ENCODE measurements around the gene TMEM258. TPM values are rescaled to one million over a fixed set of nuclear protein-coding genes. Genes with fewer than 3 reads are reported as not detected.

TMEM258 gene
- total RNA-seq, 2 donors from 2014 or later, result 8.6 to 29.1 TPM

DNA sequence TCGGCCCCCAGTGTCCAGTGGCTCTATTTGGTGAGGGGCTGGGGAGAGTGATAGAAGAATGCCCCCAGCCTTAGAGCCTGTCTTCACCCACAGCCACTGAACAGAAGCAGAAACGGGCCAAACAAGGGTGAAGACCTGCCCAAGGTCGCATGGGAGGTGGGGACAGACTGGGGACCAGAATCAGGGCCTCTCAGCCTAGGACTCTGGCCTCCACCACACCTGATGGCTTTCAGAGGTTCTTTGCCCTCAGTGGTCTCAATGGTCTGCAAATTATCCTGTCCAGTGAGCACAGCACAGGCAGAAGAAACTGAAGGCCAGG is 44.5 kb downstream of the TMEM258 start:
- Histone ChIP-seq H3K4me3 (no peak overlapping the region), H3K27ac (peak overlapping the region in 2 of 4 donors; percentile 34 to 57), H3K36me3 (replicated peaks in 1 of 2; ENCODE audit: insufficient read depth in 1 of 2, low read depth in 2 of 2) (no peaks in the 10 kb centered on the region), H3K27me3 (no peaks in the 10 kb centered on the region), H3K9me3 (no peaks in the 10 kb centered on the region), H3K4me1 (peaks cover 23% of the 10 kb centered on the region)
- no peak for TF ChIP-seq CTCF (IDR thresholded peaks at IDR 0.05)
- no peak for TF ChIP-seq POLR2A (IDR thresholded peaks at IDR 0.05)
- 21% methylated on average over 3 of the region's 3 CpGs; no CpG with 5 or more reads in 1 of the 2 donors for WGBS, 2 donors
- intact Hi-C loops (cut with DNase I), result no loop called here
- DNase-seq (no peak), ATAC-seq (peak; percentile 16)

DNA sequence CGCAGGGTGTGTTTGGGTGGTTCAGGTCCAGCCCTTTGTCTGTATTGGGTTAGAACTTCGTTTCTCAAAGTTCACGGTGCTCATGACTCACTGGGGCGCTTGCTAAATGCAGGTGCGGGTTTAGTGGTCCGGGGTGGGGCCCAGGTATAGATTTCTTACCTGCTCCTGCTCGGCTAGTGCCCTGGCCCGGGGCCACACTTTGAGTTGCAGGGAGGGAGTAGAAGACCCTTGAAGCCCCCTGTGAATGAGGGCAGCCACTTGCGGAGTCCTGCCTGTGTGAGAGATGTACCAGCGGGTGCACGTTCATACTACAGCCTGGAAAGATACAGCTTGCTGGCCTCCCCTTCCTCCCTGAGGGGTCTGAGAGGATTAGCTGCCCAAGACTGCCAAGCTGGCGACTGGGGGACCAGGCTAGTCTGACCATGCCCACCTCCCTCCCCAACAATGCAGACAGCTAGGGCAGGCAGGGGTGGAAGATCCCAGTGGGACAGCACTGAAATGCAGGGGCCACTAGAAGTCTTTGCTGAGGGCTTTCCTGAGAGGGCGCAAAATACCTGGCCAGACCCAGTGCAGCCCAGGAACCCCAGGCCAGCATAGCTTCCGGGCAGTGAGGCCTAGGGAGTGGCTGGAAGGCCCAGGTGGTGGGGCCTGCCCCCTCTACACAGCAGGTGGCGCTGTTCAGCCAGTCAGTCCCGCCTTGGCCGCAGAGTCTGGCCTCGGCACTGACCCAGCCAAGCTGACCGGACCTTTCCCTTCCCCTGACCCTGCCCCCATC is 45.0 kb downstream of the TMEM258 start:
- peak overlapping the region in 3 of 4 donors; percentile 30 to 57 (median 34) for H3K27ac ChIP-seq
- TF ChIP-seq POLR2A (IDR thresholded peaks at IDR 0.05), result no peak
- peak; percentile 95 to 98 (median 97) for TF ChIP-seq CTCF (IDR thresholded peaks at IDR 0.05)
- ATAC-seq (peak; percentile 82), DNase-seq (peak; percentile 83 to 90 (median 86))
- H3K4me1 ChIP-seq, result peaks cover 23% of the 10 kb centered on the region
- H3K4me3 ChIP-seq, result no peak overlapping the region
- 43 to 61% methylated on average over 12 to 19 of the region's 19 CpGs for WGBS, 2 donors
- no peaks in the 10 kb centered on the region for H3K27me3 ChIP-seq
- no peaks in the 10 kb centered on the region for H3K36me3 ChIP-seq (replicated peaks in 1 of 2; ENCODE audit: insufficient read depth in 1 of 2, low read depth in 2 of 2)
- H3K9me3 ChIP-seq, result no peaks in the 10 kb centered on the region
- intact Hi-C loops (cut with DNase I), result no loop called here

DNA sequence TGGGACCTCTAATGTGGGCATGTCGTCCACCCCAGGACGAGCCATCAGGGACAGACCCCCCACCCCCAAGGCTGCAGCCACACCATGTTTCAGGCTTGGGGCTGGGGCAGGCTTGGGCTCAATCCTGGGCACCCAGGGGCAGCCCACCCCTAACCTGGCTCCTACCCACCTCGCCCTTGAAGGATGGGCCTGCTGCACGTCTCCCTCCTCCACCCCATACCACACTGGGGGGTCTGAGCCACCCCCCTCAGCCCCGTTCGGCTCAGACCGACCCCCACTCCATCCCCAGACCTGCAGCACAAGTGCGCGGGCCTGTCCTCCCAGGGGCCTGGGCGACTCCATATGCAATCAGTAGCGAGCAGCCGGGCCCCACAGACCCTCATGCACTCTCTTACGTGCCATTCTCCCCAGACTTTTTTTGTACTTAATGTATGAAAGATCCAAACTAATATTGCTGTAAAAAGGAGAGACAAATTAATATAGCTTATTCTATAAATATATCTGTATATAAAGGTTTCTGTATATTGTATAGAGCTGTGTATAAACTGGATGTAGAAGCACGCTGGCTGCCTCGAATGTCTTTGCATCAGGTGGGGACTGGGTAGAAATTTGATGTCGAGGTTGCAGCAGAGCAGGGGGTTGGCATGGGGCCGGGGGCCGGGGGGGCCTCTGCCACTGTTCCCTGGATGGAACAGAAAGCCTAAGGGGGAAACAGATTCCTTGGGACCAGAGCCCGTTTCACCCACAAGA is 45.8 kb downstream of the TMEM258 start:
- TF ChIP-seq CTCF (IDR thresholded peaks at IDR 0.05), result no peak
- no peak for TF ChIP-seq POLR2A (IDR thresholded peaks at IDR 0.05)
- Histone ChIP-seq H3K27ac (no peak overlapping the region), H3K4me1 (peaks cover 17% of the 10 kb centered on the region), H3K4me3 (no peak overlapping the region), H3K9me3 (no peaks in the 10 kb centered on the region), H3K36me3 (replicated peaks in 1 of 2; ENCODE audit: insufficient read depth in 1 of 2, low read depth in 2 of 2) (peaks cover 0 to 2% of the 10 kb centered on the region in 2 donors), H3K27me3 (no peaks in the 10 kb centered on the region)
- WGBS, 2 donors, result 72 to 75% methylated on average over 16 to 19 of the region's 19 CpGs
- DNase-seq (no peak), ATAC-seq (no peak)
- intact Hi-C loops (cut with DNase I), result no loop called here

DNA sequence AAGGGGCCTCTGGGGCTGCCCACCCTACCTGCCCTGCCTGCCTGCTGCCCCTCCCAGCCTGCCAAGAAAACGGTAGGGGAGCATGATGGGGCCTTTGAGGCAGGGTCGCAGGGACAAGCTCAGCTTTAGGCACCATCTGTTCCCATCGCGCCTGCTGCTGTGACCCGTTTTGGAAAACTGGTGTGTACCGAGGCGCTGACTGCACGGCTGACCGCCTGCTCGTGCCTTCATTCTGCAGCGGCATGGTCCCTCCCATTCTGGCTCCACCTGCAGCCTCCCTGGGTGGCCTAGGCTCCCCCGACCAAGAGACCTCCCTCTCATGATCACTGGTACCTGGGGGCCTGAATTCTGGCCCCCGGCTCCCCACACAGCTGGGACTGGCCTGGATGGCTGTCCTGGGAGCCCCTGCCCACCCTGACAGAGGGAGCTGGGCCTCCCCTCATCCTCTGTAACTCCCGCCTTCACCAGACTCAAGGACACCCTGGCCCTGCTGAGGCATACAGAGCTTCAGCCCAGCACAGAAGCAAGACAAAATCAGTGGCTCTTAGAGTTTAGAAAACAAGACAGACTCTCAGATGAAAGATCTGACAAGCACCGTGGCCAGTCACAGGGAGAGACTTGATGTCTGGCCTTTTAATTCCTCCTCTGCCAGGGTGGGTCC is 46.5 kb downstream of the TMEM258 start:
- Histone ChIP-seq H3K9me3 (no peaks in the 10 kb centered on the region), H3K27me3 (no peaks in the 10 kb centered on the region), H3K27ac (no peak overlapping the region), H3K4me3 (no peak overlapping the region), H3K4me1 (peaks cover 11% of the 10 kb centered on the region), H3K36me3 (replicated peaks in 1 of 2; ENCODE audit: insufficient read depth in 1 of 2, low read depth in 2 of 2) (peaks cover 0 to 5% of the 10 kb centered on the region in 2 donors)
- DNase-seq (no peak), ATAC-seq (no peak)
- intact Hi-C loops (cut with DNase I), result no loop called here
- WGBS, 2 donors, result 57 to 76% methylated on average over 8 to 14 of the region's 15 CpGs
- no peak for TF ChIP-seq CTCF (IDR thresholded peaks at IDR 0.05)
- no peak for TF ChIP-seq POLR2A (IDR thresholded peaks at IDR 0.05)

All from body of pancreas (tissue), 4 donors.